HG02571 (cell line): ENCODE results near the gene RAD50.
A peak's percentile ranks its signal among the peaks of the same experiment; 100 is the strongest.
"Not testable (repeated sequence)": the region's sequence is repeated elsewhere in the genome, so short reads cannot be mapped to it uniquely, and the experiment has no call there.

Source experiments
- ATAC-seq: cut with Tn5 transposase; IDR thresholded peaks from one replicate; pipeline ENCODE4 v1.9.1; 2021; ENCODE audit warnings: mild to moderate bottlenecking, moderate library complexity; ENCODE audit not compliant: unreplicated experiment

The RAD50 gene

GRCh38 chr5:132628814-132629213 is 72.0 kb downstream of the RAD50 start:
- ATAC-seq: no peak

GRCh38 chr5:132629230-132629944 is 72.6 kb downstream of the RAD50 start:
- ATAC-seq: no peak

- ATAC-seq: not testable (repeated sequence)
Observed at GRCh38 chr5:132633587-132633986, 76.8 kb downstream of the RAD50 start.

DNA sequence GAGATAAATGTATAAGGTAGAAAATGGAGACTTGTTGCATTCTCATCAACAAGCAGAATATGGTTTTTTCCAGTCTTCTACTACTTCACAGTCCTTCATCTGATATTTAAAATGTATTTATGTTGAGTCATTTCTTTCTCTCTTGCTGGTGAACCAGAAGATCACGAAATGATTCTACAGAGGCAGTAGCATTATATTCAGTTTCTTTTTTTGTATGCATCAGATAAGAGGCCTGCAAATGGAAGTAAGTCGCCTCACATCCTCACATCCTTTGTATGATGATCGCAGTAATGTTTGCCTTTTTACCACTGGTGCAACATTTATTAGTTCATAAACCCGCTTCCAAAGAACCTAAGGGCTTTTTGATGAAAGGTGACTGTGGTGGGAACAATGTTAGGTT is 79.1 kb downstream of the RAD50 start:
- peak; percentile 37 for ATAC-seq

- no peak for ATAC-seq
Observed at GRCh38 chr5:132637241-132637640, 80.5 kb downstream of the RAD50 start.

GRCh38 chr5:132639706-132640130 is 82.9 kb downstream of the RAD50 start:
- ATAC-seq: peak; percentile 51

- no peak for ATAC-seq
Observed at GRCh38 chr5:132640613-132641012, 83.8 kb downstream of the RAD50 start.

DNA sequence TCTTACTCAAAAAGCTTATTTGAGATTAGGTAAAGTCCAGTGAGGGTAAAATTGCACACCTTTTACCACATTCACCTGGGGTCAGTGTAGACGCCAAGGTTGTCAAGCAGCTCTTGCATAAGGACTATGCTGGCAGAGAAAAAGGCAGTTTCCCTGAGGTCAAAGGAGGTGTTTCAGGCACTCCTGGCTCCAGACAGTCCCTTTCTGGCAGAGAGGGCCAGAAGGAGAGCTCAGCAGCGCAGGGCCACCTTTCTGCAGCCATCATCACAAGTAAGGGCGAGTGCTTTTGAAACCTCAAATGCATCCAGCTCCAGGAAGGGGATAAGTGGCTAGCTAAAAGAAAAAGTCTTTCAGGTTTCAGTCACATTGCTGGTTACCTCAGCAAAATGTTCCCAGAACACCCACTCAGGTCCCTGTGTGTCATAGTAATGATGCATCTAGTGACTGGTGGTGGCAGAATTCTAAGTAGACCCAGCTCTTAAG is 84.5 kb downstream of the RAD50 start:
- peak; percentile 50 for ATAC-seq

GRCh38 chr5:132641841-132642240 is 85.1 kb downstream of the RAD50 start:
- ATAC-seq: no peak

- ATAC-seq: no peak
Observed at GRCh38 chr5:132644177-132644576, 87.4 kb downstream of the RAD50 start.

GRCh38 chr5:132646583-132647266 is 89.9 kb downstream of the RAD50 start:
- no peak for ATAC-seq

GRCh38 chr5:132647473-132647872 is 90.7 kb downstream of the RAD50 start:
- ATAC-seq: no peak

DNA sequence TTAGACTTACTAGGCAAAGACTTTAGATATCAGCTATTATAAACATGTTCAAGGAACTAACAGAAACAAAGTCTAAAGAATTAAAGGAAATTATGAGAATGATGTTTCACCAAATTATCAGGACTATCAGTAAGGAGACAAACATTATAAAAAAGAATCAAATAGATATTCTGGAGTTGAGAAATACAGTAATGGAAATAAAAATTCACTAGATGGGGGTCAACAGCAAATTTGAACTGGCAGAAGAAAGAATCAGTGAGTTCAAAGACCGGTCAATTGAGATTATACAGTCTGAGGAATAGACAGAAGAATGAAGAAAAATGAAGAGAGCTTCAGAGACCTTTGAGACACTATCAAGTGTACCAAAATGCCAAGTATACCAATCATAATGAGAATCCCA is 91.6 kb downstream of the RAD50 start:
- no peak for ATAC-seq

DNA sequence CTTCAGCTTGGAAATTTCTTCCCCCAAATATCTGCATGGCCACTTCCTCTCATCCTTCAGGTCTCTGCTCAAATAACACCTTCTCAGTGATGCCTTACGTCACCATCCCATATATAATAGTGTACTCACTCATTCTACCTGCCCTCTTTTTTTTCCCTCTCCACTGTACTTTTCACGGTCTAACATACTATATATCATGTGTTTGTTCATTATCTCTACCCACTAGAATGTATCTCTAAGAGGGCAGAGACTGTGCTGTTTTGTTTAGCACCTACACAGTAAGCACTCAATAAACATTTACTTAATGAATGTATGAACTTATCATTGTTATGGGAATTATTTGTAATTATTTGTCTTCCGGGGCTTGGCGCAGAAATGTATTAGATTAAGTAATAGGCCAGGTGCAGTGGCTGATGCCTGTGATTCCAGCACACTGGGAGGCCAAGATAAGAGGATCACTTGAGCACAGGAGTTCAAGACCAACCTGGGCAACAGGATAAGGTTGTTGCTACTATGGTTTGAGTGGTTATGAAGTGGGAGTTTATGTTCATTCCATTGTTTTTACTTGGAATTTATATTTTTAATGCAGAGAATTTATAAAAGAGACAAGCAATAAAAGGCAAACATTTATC is 95.2 kb downstream of the RAD50 start:
- no peak for ATAC-seq

- no peak for ATAC-seq
Observed at GRCh38 chr5:132653716-132654115, 96.9 kb downstream of the RAD50 start.

DNA sequence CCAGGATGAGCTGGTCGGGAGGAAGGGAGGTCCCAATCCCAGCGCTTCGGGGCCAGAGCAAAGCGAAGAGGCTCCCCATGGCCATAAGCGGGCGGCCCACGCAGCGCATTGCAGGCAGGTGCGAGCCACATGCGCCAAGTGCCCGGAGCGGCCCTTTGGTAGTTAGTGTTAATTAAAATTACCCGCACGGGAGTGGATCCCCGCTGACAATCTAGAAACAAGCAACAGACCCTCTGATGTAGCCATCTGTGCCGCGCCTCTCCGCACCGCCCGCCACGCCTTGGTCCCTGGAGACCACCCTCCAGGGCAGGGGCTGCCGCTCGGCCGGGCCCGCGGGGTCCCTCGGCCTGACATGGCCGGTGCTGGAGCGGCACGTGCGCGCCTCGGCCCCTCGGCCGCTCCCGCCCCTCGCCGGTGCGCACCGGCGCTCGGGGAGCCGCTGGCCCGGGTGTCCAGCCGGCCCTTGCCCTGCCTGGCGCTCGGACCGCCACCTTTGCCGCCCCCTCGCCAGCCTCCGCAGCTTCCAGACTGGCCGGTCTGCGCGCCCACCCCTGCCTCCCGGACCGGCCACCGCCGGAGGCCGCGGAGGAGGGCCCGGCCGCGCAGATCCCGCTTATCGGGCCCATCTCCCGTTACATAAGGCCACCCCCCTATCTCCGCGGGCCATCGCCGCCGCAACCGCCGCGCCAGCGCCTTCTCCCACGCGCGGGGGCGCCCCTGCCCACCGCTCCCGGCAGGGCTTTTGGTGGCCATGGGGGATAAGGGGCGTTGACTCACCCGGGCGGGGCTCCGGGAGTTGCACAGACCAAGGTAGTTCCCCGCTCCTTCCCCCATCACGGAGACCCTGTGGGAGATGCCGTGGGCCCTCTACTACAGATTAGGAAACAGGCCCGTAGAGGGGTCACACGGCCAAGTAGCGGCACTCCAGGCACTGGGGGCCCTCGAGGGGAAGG is 99.3 kb downstream of the RAD50 start:
- no peak for ATAC-seq

DNA sequence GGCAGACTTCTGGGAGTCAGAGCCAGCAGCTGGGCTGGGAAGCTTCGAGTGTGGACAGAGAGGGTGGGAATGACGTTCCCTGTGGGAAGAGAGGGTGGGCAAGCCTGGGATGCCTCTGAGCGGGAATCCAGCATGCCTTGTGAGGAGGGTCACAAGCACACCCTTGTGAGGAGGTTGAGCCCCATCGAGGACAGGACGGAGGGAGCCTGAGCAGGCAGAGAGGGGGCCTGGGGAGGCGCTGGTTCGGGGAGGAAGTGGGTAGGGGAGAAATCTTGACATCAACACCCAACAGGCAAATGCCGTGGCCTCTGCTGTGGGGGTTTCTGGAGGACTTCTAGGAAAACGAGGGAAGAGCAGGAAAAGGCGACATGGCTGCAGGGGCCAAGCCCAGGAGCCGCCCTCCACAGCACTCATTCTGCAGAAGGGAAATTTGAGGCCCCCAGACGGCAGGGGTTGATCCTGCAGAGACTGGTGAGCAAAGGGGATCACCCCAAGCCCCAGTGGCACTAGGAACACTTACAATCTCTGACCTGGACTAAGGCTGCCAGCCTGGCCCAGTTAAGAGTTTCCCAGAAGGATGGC is 100.1 kb downstream of the RAD50 start:
- ATAC-seq: no peak

- no peak for ATAC-seq
Observed at GRCh38 chr5:132657676-132658380, 101.1 kb downstream of the RAD50 start, which contains the start of gene IL13. Gene IL13 (plus strand): TSS chr5:132658173. CDS start chr5:132658187, 14 bp downstream.

- ATAC-seq: no peak
Observed at GRCh38 chr5:132658381-132659302, 101.9 kb downstream of the RAD50 start.
